Ovary (tissue), 10 donors: Measurements from ENCODE around the gene PCGF6. TPM values are rescaled to one million over a fixed set of nuclear protein-coding genes. Genes with fewer than 3 reads are reported as not detected.

ENCODE experiments used
- DNase-seq, 5 donors: peaks; one replicate each; pipeline ENCODE4 v3.0.0-alpha.2; 2019 to 2020
- H3K27ac ChIP-seq, 2 donors: fragments of 200-600 bp; one replicate each; pipeline versions ENCODE4 v1.5.1 to v1.8.0; 2019 to 2022
- H3K27me3 ChIP-seq: fragments of 200-600 bp; one replicate; pipeline ENCODE4 v1.8.0; 2022
- H3K36me3 ChIP-seq: fragments of 200-600 bp; sonication (generic); one replicate; pipeline ENCODE4 v1.5.1; 2019
- H3K4me1 ChIP-seq: one replicate; pipeline ENCODE4 v1.8.1; 2013; ENCODE audit warnings: mild to moderate bottlenecking, moderate library complexity; ENCODE audit not compliant: insufficient read depth
- H3K4me3 ChIP-seq: fragments of 200-600 bp; sonication (generic); one replicate; pipeline ENCODE4 v1.5.1; 2017
- H3K9me3 ChIP-seq, 2 donors: fragments of 200-600 bp in 1 of 2; sonication (generic) in 1 of 2; one replicate each; pipeline versions ENCODE4 v1.5.1 to v1.8.1; 2013 to 2019; ENCODE audit warnings: mild to moderate bottlenecking in 1 of 2, moderate library complexity in 1 of 2
- EP300 ChIP-seq: sonication (generic); formaldehyde crosslinking; IDR thresholded peaks from one replicate; pipeline ENCODE4 v1.6.1; 2017; ENCODE audit warnings: antibody characterized with exemption
- POLR2A ChIP-seq: fragments of 450-650 bp; IDR thresholded peaks from one replicate; pipeline ENCODE4 v1.6.1; 2017; ENCODE audit warnings: antibody characterized with exemption, mild to moderate bottlenecking, moderate library complexity
- WGBS, 3 donors: extraction: QIAGEN DNeasy Blood & Tissue Kit in 1 of 3; methylation state at CpG; one replicate each; pipeline versions ENCODE4 v1.1.5 to v1.1.7; 2013 to 2017; 5-methylcytosine and 5-hydroxymethylcytosine counted together
- intact Hi-C, 4 donors: fragments of 100-400 bp; cut with DNase I; formaldehyde crosslinking; loops; one replicate each; pipeline versions ENCODE4 v1.11.0 to v1.15.1; 2022 to 2023
- long read RNA-seq, 3 donors: library from polyadenylated mRNA in 2 of 3; unstranded in 2 of 3; transcript quantifications; one replicate each; pipeline ENCODE4 v2.0.0 and lab custom pipeline, GENCODE V29; 2021 to 2026
- polyA plus RNA-seq, 2 donors: library from polyadenylated mRNA; stranded (reverse); fragments of 200-250 nt in 1 of 2; fragments of 350-450 nt in 1 of 2; fragmentation: Illumina TruSeq in 1 of 2; extraction: RNeasy Lipid Tissue Mini Kit (QIAGEN cat#74804) in 1 of 2; gene quantifications; one replicate each; pipeline ENCODE4 v1.2.3, GENCODE V29; 2013 to 2014
- total RNA-seq, 7 donors: library from RNA; depleted of rRNA in 2 of 7; stranded (reverse); fragments of >200 nt in 2 of 7; fragmentation: NEBNext Ultra II Directional in 3 of 7; extraction: Animal tissue kit (Norgen Biotek cat#: 25700) in 3 of 7; gene quantifications; one replicate each; pipeline versions ENCODE4 v1.1.0 to v1.2.4, GENCODE V29; 2016 to 2023
- TF ChIP-seq, protein P1 (sequence below), 3 donors: fragments of 450-650 bp in 2 of 3; fragments of 200-600 bp in 1 of 3; IDR thresholded peaks; one replicate each; pipeline versions ENCODE4 v1.5.1 to v1.8.0; 2016 to 2022; ENCODE audit warnings: antibody characterized with exemption in 3 of 3, mild to moderate bottlenecking in 1 of 3
- donor health status: DM: no; HTN: no; CAD: no; lungs with moderate emphysema.
- donor health status: DM: no; HTN: no; CAD: no.
- donor health status: Bipolar disorder and iron deficiency.
- donor health status: DM: yes; HTN: yes; CAD: no.
- donor health status: DM: no; HTN: no; CAD: no.
- donor health status: DM: yes; HTN: yes; CAD: no.

The PCGF6 gene, protein sequence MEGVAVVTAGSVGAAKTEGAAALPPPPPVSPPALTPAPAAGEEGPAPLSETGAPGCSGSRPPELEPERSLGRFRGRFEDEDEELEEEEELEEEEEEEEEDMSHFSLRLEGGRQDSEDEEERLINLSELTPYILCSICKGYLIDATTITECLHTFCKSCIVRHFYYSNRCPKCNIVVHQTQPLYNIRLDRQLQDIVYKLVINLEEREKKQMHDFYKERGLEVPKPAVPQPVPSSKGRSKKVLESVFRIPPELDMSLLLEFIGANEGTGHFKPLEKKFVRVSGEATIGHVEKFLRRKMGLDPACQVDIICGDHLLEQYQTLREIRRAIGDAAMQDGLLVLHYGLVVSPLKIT
- total RNA-seq (10 to 100 TPM in 3 of 7 donors, 1 to 10 TPM in 4; 7.7 to 13.7 (median 10.0) TPM), polyA plus RNA-seq (1 to 10 TPM; 5.6 to 8.9 TPM)
- long read RNA-seq, donor 1, transcript PCGF6-202 (10 exons, 2,230 nt): major isoform, 61 of 88 reads
- long read RNA-seq, donor 1, transcript PCGF6-201 (7 exons, 1,950 nt): minor isoform, 8 of 88 reads
- long read RNA-seq, donor 1, partial matches to known transcripts: 4 of 88 reads
- long read RNA-seq, donor 1, other reads (novel, unspliced or antisense): 14 of 88 reads
- long read RNA-seq, donor 2, transcript PCGF6-202 (10 exons, 2,230 nt): major isoform, 5 of 12 reads
- long read RNA-seq, donor 2, partial matches to known transcripts: 6 of 12 reads
- long read RNA-seq, donor 2, other reads (novel, unspliced or antisense): 0 of 12 reads
- long read RNA-seq, donor 3, transcript PCGF6-202 (10 exons, 2,230 nt): major isoform, 19 of 29 reads
- long read RNA-seq, donor 3, partial matches to known transcripts: 2 of 29 reads
- long read RNA-seq, donor 3, other reads (novel, unspliced or antisense): 7 of 29 reads

DNA sequence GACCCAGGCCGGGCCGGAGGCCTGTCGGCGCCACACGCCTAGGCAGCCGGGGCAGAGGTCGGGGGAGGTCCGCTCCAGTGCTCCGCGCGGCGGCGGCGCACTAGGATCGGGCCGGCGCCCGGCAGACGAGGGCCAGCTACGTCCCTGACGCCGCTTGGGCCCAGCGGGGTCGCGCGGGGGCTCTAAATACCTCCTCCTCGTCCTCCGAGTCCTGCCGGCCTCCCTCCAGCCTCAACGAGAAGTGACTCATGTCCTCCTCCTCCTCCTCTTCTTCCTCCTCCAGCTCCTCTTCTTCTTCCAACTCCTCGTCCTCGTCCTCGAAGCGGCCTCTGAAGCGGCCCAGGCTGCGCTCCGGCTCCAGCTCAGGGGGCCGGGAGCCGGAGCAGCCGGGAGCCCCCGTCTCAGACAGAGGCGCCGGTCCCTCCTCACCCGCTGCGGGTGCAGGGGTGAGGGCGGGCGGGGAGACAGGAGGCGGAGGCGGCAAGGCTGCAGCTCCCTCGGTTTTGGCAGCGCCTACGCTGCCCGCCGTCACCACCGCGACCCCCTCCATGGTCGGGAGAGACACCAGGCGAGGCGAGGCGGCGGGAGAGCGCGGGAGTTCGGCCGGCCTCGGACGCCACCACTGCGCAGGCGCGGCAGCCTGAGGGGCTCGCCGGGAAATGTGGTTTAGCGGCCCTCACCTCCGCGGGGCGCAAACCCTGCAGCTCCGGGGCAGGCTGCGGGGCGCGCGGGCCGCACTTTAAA is at the start of gene PCGF6:
Gene PCGF6, minus strand, starts transcription at position 624 of the 744 bp plus-strand sequence. Its CDS starts 74 bp downstream, at position 550.
- Histone ChIP-seq H3K27me3 (no peaks in the 10 kb centered on the region), H3K4me1 (peaks cover 1% of the 10 kb centered on the region), H3K4me3 (peak within 1 kb of the TSS; percentile 78), H3K27ac (peak within 1 kb of the TSS; percentile 78 to 81), H3K36me3 (no peaks in the 10 kb centered on the region), H3K9me3 (no peaks in the 10 kb centered on the region)
- 0 to 1% (median 1%) methylated on average over 55 to 82 of the region's 82 CpGs for WGBS, 3 donors
- no peak for TF ChIP-seq EP300
- intact Hi-C loops: no loop called here
- DNase-seq: peak; percentile 79 to 92 (median 87)

DNA sequence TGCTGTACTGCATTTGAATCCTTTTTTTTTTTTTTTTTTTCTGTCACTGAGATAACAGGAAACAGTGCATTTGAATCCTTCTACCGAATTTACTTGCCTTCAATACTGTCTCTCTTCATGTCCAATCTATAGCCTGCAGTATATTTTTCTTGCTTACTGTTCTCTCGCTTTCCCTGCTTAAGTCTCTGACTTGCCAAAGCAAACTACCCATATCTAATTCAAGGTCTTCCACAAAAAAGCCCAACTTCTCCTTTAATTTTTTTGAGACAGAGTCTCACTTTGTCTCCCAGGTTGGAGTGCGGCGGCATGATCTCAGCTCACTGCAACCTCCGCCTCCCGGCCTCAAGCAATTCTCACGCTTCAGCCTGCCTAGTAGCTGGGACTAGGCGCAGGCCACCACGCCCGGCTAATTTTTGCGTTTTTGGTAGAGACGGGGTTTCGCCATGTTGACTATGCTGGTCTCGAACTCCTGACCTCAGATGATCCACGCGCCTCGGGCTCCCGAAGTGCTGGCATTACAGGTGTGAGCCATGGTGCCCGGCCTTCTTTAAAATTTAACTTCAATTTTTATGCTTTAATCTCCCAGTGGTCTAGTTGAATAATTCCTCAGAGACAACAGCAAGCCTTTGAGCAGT is 46.4 kb upstream of the PCGF6 start:
- intact Hi-C loops: no loop called here

DNA sequence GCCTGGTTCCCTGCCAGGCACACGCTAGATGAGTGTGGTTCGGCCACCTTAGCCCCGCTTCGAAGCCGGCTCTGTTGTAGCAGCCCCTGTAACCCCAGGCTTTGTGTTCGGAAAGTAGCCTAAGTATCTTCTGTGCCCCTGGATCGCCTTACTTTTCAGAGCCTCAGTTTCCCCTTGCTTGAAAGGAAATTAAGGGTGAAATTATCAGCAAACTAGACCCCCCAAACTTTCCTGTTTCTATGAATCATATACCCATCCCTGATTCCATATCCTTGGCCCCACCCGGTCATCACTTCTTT is 45.8 kb upstream of the PCGF6 start:
- TF ChIP-seq EP300 (no peak), POLR2A (no peak)
- TF ChIP-seq, protein P1, sequence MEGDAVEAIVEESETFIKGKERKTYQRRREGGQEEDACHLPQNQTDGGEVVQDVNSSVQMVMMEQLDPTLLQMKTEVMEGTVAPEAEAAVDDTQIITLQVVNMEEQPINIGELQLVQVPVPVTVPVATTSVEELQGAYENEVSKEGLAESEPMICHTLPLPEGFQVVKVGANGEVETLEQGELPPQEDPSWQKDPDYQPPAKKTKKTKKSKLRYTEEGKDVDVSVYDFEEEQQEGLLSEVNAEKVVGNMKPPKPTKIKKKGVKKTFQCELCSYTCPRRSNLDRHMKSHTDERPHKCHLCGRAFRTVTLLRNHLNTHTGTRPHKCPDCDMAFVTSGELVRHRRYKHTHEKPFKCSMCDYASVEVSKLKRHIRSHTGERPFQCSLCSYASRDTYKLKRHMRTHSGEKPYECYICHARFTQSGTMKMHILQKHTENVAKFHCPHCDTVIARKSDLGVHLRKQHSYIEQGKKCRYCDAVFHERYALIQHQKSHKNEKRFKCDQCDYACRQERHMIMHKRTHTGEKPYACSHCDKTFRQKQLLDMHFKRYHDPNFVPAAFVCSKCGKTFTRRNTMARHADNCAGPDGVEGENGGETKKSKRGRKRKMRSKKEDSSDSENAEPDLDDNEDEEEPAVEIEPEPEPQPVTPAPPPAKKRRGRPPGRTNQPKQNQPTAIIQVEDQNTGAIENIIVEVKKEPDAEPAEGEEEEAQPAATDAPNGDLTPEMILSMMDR (IDR thresholded peaks at IDR 0.05): no peak
- DNase-seq: no peak
- Histone ChIP-seq H3K27ac (no peak overlapping the region), H3K4me1 (peaks cover 13% of the 10 kb centered on the region), H3K9me3 (no peaks in the 10 kb centered on the region), H3K36me3 (no peaks in the 10 kb centered on the region), H3K4me3 (peak overlapping the region; percentile 89), H3K27me3 (no peaks in the 10 kb centered on the region)
- 0% methylated on average over 8 of the region's 8 CpGs for WGBS, 3 donors
- intact Hi-C loops: no loop called here

More for the DNA sequence above, 46.4 kb upstream of the PCGF6 start:
- WGBS, 3 donors: 29 to 50% (median 41%) methylated on average over 19 of the region's 19 CpGs
- no peak for DNase-seq
- no peak for TF ChIP-seq POLR2A
- TF ChIP-seq EP300: no peak
- TF ChIP-seq, protein P1 (IDR thresholded peaks at IDR 0.05): no peak
- H3K4me3 ChIP-seq: peak overlapping the region; percentile 89
- H3K27ac ChIP-seq: no peak overlapping the region
- peaks cover 13% of the 10 kb centered on the region for H3K4me1 ChIP-seq
- H3K36me3 ChIP-seq: no peaks in the 10 kb centered on the region
- H3K27me3 ChIP-seq: no peaks in the 10 kb centered on the region
- H3K9me3 ChIP-seq: no peaks in the 10 kb centered on the region

DNA sequence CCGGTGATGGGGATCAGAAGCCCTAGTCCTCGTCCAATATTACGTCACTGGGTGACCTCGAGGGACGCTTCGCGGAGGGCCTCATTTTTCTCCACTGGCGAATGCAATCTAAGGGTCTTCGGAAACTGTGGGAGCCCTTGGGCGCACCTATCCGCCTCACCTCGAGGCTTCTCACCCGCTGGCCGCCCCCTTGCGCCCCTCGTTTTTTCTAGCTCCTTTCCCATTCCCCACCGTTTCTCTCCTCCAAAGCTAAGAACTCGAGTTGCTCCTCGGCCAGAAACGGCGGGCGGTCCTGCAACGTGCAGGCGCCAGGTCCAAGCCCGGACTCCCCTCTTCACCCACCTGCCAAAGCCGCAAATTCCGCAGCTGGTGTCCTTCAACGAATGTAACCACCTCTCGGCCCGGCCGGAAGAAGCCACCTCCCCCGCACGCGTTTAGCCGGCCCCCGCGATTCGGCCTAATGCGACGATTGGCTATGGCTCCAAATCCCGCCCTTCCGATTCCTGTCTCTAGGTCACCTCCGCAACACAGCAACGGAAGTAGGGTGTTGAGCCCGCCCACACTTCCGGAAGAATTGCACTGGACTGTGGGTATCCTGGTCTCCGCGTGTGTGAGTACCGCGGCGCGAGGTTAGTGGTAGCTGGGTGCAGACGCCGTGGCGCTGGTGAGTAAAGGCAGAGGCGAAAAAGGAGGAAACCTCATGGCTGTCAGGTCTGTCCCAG is 45.3 kb upstream of the PCGF6 start, which contains the start of the genes ATP5MK and PDCD11:
Gene ATP5MK, minus strand, starts transcription at position 409 of the 722 bp plus-strand sequence. CDS start 4,018 bp downstream, outside the sequence.
Gene PDCD11, plus strand, starts transcription at position 560 of the 722 bp plus-strand sequence. CDS start 1,801 bp downstream, outside the sequence.
- no peak for TF ChIP-seq EP300
- peak; percentile 61 for TF ChIP-seq POLR2A
- TF ChIP-seq, protein P1 (IDR thresholded peaks at IDR 0.05): no peak
- 0 to 1% (median 0%) methylated on average over 56 of the region's 56 CpGs for WGBS, 3 donors
- no peaks in the 10 kb centered on the region for H3K9me3 ChIP-seq
- peaks cover 13% of the 10 kb centered on the region for H3K4me1 ChIP-seq
- no peaks in the 10 kb centered on the region for H3K27me3 ChIP-seq
- intact Hi-C loops: no loop called here
- DNase-seq: peak; percentile 96 to 98 (median 97)
- H3K27ac ChIP-seq: peak within 1 kb of the TSS; percentile 47 to 48
- peak within 1 kb of the TSS; percentile 89 for H3K4me3 ChIP-seq
- no peaks in the 10 kb centered on the region for H3K36me3 ChIP-seq
